Measurements from ENCODE around the gene RPSA. TPM values are rescaled to one million over a fixed set of nuclear protein-coding genes. Genes with fewer than 3 reads are reported as not detected.

RPSA gene
- total RNA-seq, 1 experiment from 2014 or later: 2,486 TPM

DNA sequence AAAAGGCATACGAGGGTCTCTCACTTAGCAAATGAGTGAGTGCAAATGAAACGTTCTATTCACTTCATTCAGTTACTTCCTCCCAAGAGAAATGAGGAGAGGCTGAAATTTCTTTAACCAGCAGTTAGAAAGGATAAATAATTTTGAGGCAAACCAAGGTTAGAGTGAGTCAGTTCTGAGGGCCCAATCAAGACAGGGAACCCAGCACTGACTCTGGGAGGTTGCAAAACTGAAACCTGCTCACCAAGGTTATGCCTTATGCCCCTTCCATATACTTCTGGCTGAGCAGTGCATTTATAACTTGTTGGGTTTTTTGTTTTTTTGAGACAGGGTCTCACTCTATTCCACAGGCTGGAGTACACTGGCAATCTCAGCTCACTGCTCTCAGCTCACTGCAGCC is 4.5 kb upstream of the RPSA start:
- POLR2A ChIA-PET: interaction anchor here (1.6 kb wide), 1 partner anchor 10 kb away, joined by 3 read pairs; no protein-coding TSS in a partner anchor
- no peak for ATAC-seq

DNA sequence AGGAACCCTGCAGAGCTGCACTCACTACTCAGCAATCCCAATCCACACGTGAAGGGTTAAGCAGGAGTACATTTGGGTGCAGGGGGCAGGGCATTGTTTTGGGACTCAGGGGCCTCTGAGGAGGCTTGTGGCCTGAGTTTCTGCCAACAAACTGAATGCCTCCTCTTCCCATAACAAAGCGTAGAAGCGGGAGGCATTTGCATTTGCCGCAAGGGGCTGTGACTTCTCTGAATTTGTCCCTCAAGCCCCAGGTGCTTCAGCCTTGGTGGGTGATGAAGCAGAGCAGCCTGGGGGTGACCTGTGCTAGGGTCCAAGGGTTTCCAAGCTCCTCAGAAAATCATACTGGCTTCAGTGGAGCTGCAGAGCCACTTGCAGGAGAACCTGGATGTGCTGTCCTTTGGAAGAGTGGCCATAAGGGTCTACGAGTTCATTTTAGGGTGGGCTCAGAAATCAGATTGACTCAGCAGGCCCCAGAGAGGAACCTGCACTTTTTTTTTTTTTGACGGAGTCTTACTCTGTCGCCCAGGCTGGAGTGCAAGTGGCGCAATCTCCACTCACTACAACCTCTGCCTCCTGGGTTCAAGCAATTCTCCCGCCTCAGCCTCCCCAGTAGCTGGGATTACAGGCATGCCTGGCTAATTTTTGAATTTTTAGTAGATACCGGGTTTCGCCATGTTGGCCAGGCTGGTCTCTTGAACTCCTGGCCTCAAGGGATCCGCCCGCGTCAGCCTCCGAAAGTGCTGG is 1.4 kb upstream of the RPSA start:
- no TSS peak for BruUV-seq (replicated peaks)

More for the DNA sequence above, 4.5 kb upstream of the RPSA start:
- TF ChIP-seq EZH2phosphoT487 (IDR thresholded peaks at IDR 0.05; ENCODE audit: borderline replicate concordance) (no peak), ZFX (IDR thresholded peaks at IDR 0.05) (no peak), EGR1 (IDR thresholded peaks at IDR 0.05; ENCODE audit: low read depth) (no peak), SIN3A (IDR thresholded peaks at IDR 0.05; ENCODE audit: low read depth) (no peak), SRF (IDR thresholded peaks at IDR 0.05; ENCODE audit: low read depth) (no peak), CBX3 (IDR thresholded peaks at IDR 0.05; ENCODE audit: low read depth) (no peak), RAD21 (IDR thresholded peaks at IDR 0.05; ENCODE audit: low read depth) (no peak)
- TF ChIP-seq, protein P1, sequence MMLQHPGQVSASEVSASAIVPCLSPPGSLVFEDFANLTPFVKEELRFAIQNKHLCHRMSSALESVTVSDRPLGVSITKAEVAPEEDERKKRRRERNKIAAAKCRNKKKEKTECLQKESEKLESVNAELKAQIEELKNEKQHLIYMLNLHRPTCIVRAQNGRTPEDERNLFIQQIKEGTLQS (IDR thresholded peaks at IDR 0.05): no peak
- Histone ChIP-seq H2AFZ (ENCODE audit: low read depth, low read length, poor library complexity, severe bottlenecking) (no peak overlapping the region), H3K4me2 (ENCODE audit: low read length) (no peak overlapping the region), H3K79me2 (ENCODE audit: insufficient read depth, low read length) (peaks cover 4% of the 10 kb centered on the region), H3K9me3 (ENCODE audit: control insufficient read depth in 1 of 2, insufficient read depth in 1 of 2, low read depth in 1 of 2, low read length in 2 of 2) (no peaks in the 10 kb centered on the region), H3K36me3 (ENCODE audit: control insufficient read depth in 1 of 2, insufficient read depth in 2 of 2, low read length in 2 of 2) (peaks cover 0 to 4% of the 10 kb centered on the region in 2 experiments; a peak in 3 of 4 replicates), H4K20me1 (ENCODE audit: insufficient read depth) (no peaks in the 10 kb centered on the region), H3K4me3 (replicated peaks in 1 of 2; ENCODE audit: low read depth in 1 of 2, low read length in 2 of 2) (no peak overlapping the region), H3K4me1 (ENCODE audit: control insufficient read depth in 1 of 2, insufficient read depth in 2 of 2, low read length in 2 of 2) (peaks cover 4 to 15% of the 10 kb centered on the region in 2 experiments), H3K9ac (ENCODE audit: low read length) (no peak overlapping the region), H3K27me3 (ENCODE audit: insufficient read depth, low read length) (no peaks in the 10 kb centered on the region), H3K9me2 (ENCODE audit: insufficient read depth) (no peaks in the 10 kb centered on the region), H3K27ac (ENCODE audit: low read depth, low read length) (no peak overlapping the region)
- no peak for DNase-seq (ENCODE audit: low read depth, low spot score)
- intact Hi-C loops (cut with micrococcal nuclease): no loop called here
- no TSS peak for BruUV-seq (replicated peaks)
- ChIA-PET CTCF (no interaction called here), RAD21 (ENCODE audit: low non-redundant PET in 1 of 2, low total read pairs in 2 of 2, uncharacterized antibody in 2 of 2, unreplicated experiment in 2 of 2) (no interaction called here)

More for the DNA sequence above, 1.4 kb upstream of the RPSA start:
- no peak for ATAC-seq
- Histone ChIP-seq H3K27ac (ENCODE audit: low read depth, low read length) (peak overlapping the region; percentile 89), H3K79me2 (ENCODE audit: insufficient read depth, low read length) (peaks cover 36% of the 10 kb centered on the region), H3K4me3 (replicated peaks in 1 of 2; ENCODE audit: low read depth in 1 of 2, low read length in 2 of 2) (peak overlapping the region; percentile 73 to 98; a peak in 3 of 4 replicates), H3K9me2 (ENCODE audit: insufficient read depth) (no peaks in the 10 kb centered on the region), H4K20me1 (ENCODE audit: insufficient read depth) (peaks cover 18% of the 10 kb centered on the region; the same call in 1 of the 2 replicates), H3K36me3 (ENCODE audit: control insufficient read depth in 1 of 2, insufficient read depth in 2 of 2, low read length in 2 of 2) (peaks cover 26 to 30% of the 10 kb centered on the region in 2 experiments), H3K9ac (ENCODE audit: low read length) (peak overlapping the region; percentile 87), H3K4me1 (ENCODE audit: control insufficient read depth in 1 of 2, insufficient read depth in 2 of 2, low read length in 2 of 2) (peaks cover 11 to 32% of the 10 kb centered on the region in 2 experiments), H3K27me3 (ENCODE audit: insufficient read depth, low read length) (no peaks in the 10 kb centered on the region), H3K9me3 (ENCODE audit: control insufficient read depth in 1 of 2, insufficient read depth in 1 of 2, low read depth in 1 of 2, low read length in 2 of 2) (no peaks in the 10 kb centered on the region), H3K4me2 (ENCODE audit: low read length) (peak overlapping the region; percentile 89), H2AFZ (ENCODE audit: low read depth, low read length, poor library complexity, severe bottlenecking) (no peak overlapping the region)
- intact Hi-C loops (cut with micrococcal nuclease): no loop called here
- RAD21 ChIA-PET (ENCODE audit: low non-redundant PET in 1 of 2, low total read pairs in 2 of 2, uncharacterized antibody in 2 of 2, unreplicated experiment in 2 of 2): no interaction called here
- TF ChIP-seq YY1 (IDR thresholded peaks at IDR 0.05; ENCODE audit: extremely low read depth, insufficient replicate concordance, low read depth, low read length): no peak
- no peak for TF ChIP-seq ELF1 (IDR thresholded peaks at IDR 0.05; ENCODE audit: borderline replicate concordance, low read depth)
- TF ChIP-seq POLR2A (IDR thresholded peaks at IDR 0.05; ENCODE audit: borderline replicate concordance, extremely low read depth, insufficient read depth, insufficient read length): no peak
- no peak for TF ChIP-seq SP1 (IDR thresholded peaks at IDR 0.05; ENCODE audit: low read depth)
- no peak for TF ChIP-seq CBX3 (IDR thresholded peaks at IDR 0.05; ENCODE audit: low read depth)
- TF ChIP-seq TCF7L2 (IDR thresholded peaks at IDR 0.05; ENCODE audit: borderline replicate concordance, extremely low read depth, insufficient read depth, insufficient read length): no peak
- no peak for DNase-seq (ENCODE audit: low read depth, low spot score)
- CTCF ChIA-PET: interaction anchor here (1.1 kb wide), 1 partner anchor 27 kb away, joined by 3 read pairs; no protein-coding TSS in a partner anchor
- POLR2A ChIA-PET: interaction anchor here (0.6 to 1.2 kb wide), 2 partner anchors 18 to 903 kb away, joined by 3 read pairs; no protein-coding TSS in a partner anchor
